Ammon's horn (tissue), 1 donor: ENCODE data around the gene AAK1.
"Not testable (repeated sequence)": the region's sequence is repeated elsewhere in the genome, so short reads cannot be mapped to it uniquely, and the experiment has no call there.

Source experiments
- DNase-seq: peaks from one replicate; pipeline ENCODE4 v3.0.0-alpha.2; 2016; ENCODE audit warnings: low spot score

The AAK1 gene

DNA sequence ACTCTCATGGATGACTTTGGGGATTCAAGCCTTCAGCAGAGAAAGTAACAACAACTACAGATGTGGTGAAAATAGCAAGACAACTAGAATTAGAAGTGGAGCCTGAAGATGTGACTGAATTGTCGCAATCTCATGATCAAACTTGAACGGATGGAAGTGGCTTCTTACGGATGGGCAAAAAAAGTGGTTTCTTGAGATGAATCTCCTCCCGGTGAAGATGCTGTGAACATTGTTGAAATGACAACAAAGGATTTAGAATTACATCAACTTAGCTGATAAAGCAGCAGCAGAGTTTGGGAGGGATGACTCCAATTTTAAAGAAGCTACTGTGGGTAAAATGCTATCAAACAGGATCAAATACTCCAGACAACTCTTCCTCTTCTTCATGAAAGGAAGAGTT lies 43.1 kb downstream of the AAK1 start:
- no peak for DNase-seq

DNA sequence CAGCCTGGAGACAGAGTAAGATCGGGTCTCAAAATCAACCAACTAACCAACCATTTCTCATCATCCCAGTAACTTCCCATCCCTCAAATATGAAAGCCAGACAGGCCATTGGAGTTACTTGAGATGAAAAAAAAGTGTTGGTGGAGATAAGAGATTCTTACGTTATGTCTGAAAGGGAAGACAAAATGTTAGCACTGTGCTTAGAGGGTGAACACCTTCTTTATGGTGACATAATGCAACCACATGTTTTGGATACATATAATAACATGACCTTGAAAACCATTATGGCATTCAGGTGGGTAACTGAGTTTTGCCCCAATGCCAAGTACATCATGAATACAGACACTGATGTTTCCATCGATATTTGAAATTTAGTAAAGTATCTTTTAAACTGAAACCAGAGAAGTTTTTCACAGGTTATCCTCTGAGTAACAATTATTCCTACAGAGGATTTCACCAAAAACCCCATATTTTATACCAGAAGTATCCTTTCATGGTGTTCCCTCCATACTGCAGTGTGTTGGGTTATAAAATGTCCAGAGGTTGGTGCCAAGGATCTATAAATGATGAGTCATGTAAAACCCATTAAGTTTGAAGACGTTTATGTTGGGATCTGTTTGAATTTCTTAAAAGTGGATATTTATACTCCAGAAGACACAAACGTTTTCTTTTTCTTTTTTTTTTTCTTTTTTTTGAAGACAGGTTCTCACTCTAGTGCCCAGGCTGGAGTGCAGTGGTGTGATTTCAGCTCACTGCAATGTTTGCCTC lies 45.5 kb downstream of the AAK1 start:
- no peak for DNase-seq

DNA sequence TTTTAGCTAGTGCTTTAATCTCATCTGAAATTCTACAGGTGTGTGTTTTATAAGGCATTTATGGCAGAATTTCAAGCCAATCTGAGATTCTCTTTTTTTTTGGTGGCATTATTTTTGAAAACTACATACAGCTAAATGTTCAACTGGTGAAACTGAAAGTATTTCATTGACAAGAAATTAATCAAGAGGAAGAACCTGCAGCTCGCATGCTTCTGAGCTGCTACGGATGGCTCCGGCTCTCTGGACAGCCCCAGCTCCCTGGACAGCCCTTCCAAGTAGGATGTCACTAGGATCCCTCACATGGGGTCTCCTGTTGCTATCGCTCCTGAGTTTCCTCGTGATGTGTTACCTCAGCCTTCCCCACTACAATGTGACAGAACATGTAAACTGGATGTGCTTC lies 46.4 kb downstream of the AAK1 start:
- no peak for DNase-seq

DNA sequence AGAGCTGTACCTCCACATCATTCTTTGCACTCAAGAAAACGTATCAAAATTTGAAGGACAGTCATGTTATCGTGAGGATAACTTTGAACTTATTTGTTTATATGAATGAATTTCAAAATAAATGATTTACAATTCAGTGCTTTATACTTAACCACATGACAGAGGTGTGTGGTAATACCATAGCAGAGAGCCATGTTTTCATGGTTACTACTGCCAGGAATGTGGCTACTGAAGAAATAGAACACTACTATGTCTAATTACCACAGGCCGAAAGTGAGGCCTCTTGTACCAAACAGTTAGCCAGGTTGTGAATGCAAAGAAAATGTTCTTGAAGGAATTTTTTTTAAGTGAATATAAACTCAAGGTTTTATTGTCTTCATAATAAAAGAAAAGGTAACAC lies 49.2 kb downstream of the AAK1 start:
- DNase-seq, result no peak

DNA sequence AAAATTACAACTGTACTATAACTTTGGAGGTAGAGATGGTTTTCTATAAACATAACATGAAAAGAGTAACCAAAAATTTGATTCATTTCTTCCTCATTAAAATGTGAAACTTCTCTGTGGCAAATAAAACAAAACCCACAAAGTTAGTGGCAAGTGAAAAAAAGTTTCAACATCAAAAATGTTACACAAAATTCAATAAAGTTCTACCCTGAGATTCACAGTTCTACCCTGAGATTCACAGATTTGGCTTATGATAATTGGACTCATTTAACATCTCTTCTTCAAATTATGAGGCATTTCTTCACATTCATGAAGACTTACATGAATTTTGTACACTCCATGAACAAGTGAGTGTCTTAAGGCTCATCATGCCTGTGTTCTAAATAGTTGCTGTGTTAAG lies 51.0 kb downstream of the AAK1 start:
- DNase-seq, result no peak

DNA sequence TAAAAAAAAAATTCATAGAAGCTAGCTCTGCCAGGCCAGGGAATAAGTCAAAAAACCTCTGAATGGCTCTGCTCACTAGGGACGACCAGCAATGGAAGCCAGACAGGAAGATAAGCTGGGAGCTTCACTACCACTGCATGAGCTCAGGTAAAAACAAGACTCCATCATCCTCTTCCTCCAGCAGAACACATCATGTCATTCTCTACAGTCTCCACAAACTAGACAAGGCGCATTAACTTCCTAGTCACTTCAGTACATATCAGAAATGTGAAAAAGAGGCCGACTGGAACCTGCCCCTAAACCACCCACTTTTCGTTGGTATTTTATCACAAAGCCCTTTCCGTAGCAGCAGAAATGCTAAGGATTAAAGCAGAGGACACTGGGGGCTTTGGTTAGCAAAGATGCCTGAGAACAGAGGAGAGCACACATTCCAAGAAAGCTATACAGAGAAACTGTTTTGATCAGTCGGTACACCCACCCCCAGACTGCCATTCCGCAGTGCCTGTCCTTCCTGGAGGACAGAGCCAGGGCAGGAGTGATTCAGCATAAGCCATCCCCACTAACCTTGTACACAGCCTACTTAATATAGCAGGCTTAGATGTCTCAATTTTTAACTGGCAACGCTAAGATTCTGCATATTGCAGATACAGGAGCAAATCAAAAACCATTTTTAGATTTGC lies 53.4 kb downstream of the AAK1 start:
- DNase-seq, result no peak

DNA sequence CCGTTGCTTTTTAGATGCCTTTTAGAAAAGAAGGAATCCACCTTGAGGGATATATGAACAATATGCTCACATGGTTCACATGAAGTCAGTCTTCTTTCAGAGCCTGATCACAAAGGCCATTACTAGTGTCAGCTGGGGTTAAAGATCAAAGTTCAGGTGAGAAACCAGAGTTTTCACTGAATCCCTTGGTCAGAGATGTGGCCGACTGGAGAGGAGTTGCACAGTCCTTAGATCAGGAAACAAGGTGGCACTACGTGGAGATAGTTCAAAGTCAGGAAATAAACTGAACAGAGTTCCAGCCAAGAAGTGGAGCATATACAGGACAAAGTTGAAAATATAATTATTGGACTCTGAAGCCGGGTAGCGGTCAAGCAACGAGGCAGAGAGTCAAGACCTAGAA lies 54.6 kb downstream of the AAK1 start:
- no peak for DNase-seq

DNA sequence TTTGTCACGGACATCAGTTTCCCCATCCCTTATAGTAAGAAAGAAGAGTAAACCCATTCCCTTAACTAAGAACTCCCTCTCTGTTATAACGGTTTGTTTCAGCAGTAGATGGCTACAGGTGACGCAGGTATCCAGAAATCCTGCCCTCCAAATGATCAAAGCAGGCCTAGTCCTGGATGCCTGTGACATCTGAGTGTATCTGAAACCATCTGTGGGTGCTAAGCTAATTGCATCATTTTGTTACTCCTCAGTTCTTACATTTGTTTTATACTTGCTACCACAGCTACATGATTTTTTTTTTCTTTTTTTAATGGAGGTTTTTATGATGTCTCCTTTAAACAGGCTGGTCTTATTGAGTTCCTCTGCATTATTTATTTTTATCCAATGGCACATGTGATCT lies 55.1 kb downstream of the AAK1 start:
- DNase-seq, result no peak

DNA sequence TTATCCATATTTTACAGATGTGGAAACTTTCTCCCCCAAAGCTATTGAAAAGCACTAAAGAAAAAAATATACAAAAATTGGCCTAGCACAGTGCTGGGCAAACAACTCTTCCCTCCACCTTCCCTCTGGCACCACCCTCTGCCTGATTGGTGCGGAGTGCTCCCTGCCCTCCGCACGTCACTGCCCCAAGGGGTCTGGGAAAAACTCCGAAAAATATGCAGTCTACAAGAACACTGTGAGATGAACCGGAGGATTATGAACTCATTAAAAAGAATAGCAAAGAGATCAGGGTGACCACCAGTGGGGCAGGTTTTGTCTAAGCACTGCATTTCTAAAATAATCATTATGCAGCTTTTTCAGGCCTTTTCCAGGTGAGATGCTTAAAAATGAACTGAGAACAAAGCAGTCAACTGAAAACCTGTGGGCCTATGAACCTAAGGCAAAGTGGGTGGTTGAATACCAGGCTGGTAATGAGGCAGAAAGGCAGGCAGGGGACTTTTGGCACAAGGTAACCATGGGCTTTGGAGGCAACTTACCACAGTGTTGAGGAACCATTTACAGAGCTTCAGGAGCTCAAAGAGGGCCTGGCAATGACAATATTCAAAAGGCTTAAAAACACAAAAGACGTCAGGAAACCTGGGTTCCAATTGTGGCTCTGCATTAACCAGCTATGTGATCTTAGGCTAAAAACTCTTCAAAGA lies 57.5 kb downstream of the AAK1 start:
- DNase-seq, result no peak

DNA sequence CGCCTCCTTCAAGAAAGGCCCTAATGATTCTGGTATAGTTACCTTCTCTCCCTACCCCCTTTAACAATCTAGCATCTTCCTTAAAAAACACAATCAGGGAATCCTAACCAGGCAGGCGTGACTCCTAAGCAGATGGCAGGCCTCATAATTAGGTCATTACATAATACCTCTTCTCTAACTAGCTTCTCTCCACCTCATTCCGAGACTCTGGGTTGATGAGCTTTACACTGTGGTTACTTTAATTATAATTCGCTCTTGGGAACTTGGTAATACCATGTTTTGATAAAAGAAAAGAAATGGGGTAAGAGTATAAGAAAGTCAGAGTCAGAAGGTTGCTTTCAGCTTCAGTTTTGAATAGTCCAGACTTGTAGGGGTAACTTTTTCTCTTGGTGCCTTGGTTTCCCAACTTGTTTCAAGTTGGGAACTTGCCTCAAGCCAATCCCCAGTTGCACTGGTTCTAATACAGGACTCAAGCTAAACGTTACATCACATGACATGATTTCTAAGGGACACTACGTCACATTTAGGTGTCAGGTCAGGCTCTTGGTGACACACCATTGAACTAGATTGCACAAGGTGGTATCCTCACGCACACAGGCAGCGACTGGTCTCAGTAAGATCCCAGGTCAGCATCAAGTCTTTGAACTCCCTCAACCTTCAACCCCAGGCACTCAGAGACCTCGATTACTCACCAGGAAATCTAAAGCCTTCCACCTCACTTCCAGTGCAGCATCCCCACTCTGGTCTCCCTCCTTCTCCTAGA lies 59.2 kb downstream of the AAK1 start:
- DNase-seq, result no peak

DNA sequence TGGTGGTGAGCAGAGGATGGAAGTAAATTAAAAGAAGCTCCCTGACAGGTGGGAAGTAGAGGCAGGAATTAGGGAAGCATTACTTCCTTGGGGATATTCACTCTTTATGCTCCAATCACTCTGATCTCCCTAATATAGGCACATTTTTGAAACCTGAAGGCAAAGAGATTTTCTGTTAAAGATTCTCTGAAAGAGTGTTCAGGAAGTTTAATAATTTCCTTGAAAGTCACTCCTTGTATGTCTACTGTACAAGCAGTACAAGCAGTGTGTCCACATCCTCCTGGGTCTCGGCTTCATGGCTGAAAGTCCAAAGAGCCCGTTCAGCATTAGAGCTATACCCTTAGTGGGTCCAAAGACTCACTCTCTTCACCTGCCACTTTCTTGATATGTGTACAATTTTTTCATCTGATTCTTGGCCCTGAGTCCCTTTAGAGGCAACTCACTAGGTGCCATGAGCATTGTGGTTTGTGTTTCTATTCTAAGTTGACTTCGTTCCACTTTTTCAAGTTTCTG lies 60.2 kb downstream of the AAK1 start:
- no peak for DNase-seq

DNA sequence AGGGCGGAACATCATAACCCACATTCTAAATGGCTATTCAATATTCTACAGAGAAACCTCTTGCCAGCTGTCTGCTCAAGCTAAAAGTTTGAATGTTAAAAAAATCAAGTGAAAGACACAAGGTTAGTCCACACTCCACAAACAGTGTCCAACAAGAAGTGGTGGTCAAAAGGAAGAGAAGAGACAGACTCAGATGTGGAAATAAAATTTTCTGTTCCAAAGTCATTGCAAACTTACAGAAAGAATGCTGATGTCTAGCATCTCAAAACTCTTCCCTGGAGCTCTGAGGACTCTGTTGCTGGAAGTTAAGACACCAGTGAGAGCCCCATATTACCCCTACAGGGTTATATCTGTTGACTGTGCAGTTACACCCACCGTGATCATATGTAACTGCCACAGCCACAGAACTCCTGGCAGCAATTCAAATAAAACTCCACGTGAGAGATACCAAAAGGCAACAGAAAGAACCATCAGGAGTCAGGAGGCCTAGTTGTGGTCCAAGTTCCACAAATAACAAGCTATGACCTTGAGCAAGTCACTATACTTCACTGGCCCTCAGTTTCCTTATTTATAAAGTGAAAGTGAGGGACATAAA lies 60.9 kb downstream of the AAK1 start:
- no peak for DNase-seq

DNA sequence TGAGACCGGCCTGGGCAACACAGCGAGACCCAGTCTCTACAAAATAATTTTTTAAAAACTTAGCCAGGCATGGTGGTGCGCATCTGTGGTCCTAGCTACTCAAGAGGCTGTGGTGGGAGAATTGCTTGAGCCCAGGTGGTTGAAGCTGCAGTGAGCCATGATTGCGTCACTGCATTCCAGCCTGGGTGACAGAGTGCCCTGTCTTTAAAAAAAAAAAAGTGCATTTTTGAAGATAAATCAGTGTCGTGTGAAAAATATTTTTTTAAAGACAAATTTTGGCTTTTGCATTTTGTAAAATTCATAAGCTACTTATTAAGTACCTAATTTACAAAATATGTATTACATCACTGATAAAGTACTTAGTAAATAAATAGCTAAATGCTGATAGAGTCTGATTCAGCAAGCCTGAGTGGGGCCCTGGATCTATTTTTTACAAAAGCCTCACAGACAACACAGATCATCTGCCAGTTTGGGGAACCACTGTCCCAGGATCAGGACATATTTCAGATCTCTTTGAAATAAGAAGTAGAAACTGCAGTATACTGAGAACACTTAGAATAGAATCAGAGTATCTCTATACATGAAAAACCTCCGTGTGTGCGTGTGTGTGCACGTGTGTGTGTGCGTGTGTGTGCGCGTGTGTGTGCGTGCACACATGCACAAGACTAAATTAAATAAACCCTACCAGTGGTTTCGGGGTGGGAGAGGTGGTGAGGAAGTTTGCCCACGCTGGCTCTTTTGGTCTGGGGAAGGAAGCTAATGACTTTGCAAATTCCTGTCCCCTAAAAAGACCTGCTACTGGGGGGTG lies 61.6 kb downstream of the AAK1 start:
- no peak for DNase-seq

DNA sequence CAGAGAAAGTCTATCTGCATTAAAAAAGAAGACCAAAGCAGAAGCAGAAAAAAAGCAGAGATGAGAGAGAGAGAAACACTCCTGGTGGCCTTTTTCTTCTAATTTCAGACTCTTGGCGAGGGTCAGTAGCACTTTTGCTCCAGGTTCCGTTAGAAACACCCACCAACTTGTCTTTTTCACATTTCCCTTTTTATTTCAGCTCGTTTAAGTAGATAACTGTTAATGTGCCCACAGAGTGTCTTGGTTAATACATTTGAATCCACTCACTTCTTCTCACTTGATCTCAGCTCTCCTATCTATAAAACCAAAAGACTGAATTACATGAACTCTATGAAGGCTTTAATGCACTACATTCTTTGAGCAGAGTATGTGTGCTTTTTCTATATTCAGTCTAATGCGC lies 63.1 kb downstream of the AAK1 start:
- no peak for DNase-seq

DNA sequence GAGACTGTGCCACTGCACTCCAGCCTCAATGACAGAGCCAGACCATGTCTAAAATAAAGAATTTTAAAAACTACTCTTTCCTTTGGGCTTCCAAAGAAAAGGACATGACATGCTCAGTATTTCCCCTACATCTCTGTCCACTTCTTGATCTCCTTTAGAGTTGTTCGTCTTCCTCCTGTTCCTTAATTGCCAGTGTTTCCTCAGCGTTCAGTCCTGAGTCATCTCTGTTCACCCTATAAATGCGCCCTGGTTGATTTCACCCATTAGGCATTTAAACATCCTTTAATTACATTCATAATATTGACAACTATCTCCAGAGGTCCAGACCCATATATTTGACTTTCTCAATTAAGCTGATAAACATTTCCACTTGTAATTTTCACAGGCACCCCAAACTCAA lies 64.0 kb downstream of the AAK1 start:
- DNase-seq, result no peak

DNA sequence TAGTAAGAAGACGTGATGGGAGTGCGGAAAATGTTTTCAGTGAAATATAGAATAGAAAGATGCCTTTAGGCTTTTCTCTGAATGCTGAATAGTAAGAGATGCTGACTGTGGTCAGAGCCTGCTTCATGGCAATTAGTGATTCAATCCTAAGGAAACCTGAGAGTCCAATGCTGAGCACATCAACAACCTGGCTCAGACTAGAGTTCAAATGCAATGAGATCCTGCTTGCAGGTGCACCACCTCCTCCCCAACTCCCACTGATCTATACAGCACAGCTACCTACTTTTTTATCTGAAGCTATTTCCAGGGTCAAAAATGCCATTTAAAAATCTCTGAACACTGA lies 65.4 kb downstream of the AAK1 start:
- DNase-seq, result no peak

DNA sequence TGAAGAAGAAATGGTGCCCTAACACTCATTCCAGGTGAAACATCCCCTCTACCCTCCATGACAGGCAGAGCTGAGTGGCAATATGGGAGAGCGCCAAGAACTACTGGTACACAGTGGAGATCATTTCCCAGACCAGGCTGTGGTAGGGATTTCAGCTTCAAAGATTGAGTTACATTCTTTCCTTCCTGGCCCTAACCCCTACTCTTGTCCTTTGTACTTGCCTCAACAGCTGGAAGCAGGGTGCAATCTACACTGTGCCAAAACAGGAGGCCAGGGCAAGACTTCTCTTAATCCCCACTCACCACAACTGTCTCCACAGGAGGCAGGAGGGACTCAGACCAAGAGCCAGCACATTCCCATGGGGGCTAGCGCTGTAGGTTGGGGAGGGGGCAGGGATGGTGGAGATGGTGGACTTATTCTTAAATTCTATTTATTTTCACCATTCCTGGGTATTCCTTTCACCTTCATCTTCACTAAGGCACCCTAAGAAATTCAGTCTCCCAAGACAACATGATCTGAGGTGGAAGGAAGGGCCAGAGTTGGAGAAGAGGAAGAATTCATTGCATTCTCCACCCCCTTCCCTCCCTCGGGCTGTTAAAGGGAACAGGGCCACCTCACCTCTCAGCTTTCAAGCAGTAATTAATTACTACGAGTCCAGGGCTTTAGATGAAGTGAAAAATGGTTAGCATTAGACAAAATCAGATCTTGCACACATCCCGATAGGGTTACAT lies 65.9 kb downstream of the AAK1 start:
- no peak for DNase-seq

DNA sequence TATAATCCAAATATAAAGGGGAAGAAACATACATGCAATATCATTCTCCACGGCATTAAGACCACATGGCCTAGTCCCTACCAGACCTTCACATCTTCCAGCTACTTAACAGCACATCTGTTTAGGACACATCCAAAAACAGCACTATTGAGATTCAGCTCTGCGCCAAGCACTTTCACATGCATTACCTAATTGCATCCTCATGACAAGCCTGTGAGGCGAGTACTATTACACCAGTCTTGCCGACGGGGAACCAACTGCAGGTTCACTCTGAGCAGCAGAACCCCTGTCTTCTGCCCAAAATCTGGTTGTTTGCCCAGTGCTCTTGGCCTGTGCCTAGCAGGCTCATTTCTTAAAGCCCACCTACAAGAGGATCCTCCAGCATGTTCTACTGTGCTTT lies 66.7 kb downstream of the AAK1 start:
- DNase-seq, result no peak

DNA sequence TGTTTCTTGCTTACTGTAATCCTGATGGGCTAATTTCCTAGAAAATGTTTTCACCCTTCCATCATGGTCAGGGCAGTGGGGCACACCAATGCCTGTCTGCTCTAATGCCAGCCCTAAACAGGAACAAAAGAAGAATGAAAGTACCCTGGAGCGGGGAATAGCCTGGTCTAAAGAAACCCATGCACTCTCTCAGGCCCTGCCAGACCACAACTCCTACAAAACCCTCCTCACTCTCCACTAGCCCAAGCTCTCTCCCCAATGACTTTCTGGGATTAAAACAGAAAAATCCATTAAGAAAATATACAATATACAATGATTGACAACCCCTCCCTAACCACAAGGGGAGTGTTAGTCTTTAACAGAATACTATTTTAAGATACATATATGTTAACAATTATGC lies 67.6 kb downstream of the AAK1 start:
- DNase-seq, result no peak

DNA sequence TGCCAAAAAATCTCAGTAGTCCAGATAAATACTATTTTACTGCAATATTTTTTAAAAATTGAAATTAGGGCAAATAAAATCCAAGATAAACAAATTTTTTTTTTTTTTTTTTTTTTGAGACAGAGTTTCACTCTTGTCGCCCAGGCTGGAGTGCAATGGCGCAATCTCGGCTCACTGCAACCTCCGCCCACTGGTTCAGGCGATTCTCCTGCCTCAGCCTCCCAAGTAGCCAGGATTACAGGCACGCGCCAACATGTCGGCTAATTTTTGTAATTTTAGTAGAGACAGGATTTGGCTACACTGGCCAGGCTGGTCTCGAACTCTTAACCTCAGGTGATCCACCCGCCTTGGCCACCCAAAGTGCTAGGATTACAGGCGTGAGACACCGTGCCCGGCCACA lies 68.2 kb downstream of the AAK1 start:
- DNase-seq, result not testable (repeated sequence)

DNA sequence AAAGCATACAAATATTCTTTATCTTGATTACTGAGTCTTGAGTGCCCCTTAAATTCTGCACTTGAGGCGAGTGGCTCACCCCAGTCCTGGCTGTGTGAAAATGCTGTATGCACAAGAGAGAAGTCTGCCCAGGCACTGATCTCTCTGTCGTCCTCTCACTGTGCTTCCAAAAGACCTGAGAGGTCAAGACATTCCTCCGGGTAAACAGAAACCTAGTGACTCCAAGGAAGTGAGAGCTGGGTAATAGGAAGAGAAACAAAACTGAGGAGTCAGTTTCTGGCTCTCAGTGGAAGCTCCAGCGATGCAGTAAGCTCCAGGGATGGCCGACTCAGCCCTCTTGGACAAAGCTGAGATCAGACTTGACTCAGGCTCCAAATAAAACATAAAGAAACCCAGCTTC lies 70.9 kb downstream of the AAK1 start:
- no peak for DNase-seq
